ENCODE measurements around the gene FBLN1. TPM values are rescaled to one million over a fixed set of nuclear protein-coding genes. Genes with fewer than 3 reads are reported as not detected.

The FBLN1 gene
- total RNA-seq, 1 donor = 256 TPM

DNA sequence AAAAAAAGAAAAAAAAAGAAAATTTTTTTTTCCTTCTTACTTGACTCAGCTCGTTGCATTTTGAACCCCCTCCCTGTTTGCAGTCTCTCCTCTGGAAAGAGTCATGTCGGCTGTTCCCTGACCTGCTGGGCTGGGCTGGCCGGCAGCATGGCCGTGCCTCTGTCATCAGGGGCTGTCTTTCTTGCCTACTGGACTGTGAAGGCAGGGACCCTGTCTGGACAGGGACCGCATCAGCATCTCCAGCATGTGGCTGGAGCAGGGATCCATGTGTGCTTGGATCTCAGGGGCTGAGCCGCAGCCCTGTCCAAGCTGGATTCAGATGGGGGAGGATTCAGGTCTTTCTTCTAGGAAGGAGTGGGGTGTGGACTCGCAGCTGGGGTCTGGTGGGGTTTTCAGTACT lies 15.5 kb downstream of the FBLN1 start:
- DNase-seq (ENCODE audit: low read depth) = no peak
- TF ChIP-seq, protein P1, sequence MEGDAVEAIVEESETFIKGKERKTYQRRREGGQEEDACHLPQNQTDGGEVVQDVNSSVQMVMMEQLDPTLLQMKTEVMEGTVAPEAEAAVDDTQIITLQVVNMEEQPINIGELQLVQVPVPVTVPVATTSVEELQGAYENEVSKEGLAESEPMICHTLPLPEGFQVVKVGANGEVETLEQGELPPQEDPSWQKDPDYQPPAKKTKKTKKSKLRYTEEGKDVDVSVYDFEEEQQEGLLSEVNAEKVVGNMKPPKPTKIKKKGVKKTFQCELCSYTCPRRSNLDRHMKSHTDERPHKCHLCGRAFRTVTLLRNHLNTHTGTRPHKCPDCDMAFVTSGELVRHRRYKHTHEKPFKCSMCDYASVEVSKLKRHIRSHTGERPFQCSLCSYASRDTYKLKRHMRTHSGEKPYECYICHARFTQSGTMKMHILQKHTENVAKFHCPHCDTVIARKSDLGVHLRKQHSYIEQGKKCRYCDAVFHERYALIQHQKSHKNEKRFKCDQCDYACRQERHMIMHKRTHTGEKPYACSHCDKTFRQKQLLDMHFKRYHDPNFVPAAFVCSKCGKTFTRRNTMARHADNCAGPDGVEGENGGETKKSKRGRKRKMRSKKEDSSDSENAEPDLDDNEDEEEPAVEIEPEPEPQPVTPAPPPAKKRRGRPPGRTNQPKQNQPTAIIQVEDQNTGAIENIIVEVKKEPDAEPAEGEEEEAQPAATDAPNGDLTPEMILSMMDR (IDR thresholded peaks at IDR 0.05; ENCODE audit: insufficient read depth, low read depth, low read length) = no peak
- no peak overlapping the region for H3K4me3 ChIP-seq (ENCODE audit: low read depth, low read length)

GRCh38 chr22:45518580-45518991 lies 15.9 kb downstream of the FBLN1 start:
- no peak for DNase-seq (ENCODE audit: low read depth)
- no peak overlapping the region for H3K4me3 ChIP-seq (ENCODE audit: low read depth, low read length)
- TF ChIP-seq, protein P1 (IDR thresholded peaks at IDR 0.05; ENCODE audit: insufficient read depth, low read depth, low read length) = no peak

- DNase-seq (ENCODE audit: low read depth) = no peak
- no peak overlapping the region for H3K4me3 ChIP-seq (ENCODE audit: low read depth, low read length)
- TF ChIP-seq, protein P1 (IDR thresholded peaks at IDR 0.05; ENCODE audit: insufficient read depth, low read depth, low read length) = no peak
These were observed 18.5 kb downstream of the FBLN1 start for GRCh38 chr22:45521178-45521577.

DNA sequence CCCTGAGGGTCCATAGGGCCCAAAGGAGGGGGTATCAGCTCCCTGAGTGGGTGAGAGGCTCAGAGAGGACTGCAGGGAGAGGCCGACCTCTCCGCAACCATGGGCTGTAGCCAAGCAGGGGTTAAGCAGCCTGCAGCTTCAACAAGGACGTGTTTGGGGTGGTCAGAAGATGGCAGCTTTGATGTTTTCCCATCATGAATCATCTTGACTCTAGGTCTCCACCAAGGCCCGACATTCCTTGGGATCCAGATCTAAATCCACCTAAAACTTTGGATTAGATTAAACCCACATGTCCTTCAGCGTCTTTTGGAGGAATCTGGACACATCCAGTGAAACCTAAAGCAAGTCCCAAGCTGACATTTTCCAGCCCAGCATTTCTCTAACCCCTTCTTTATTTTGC lies 19.8 kb downstream of the FBLN1 start:
- H3K4me3 ChIP-seq (ENCODE audit: low read depth, low read length) = no peak overlapping the region
- DNase-seq (ENCODE audit: low read depth) = no peak
- TF ChIP-seq, protein P1 (IDR thresholded peaks at IDR 0.05; ENCODE audit: insufficient read depth, low read depth, low read length) = no peak

DNA sequence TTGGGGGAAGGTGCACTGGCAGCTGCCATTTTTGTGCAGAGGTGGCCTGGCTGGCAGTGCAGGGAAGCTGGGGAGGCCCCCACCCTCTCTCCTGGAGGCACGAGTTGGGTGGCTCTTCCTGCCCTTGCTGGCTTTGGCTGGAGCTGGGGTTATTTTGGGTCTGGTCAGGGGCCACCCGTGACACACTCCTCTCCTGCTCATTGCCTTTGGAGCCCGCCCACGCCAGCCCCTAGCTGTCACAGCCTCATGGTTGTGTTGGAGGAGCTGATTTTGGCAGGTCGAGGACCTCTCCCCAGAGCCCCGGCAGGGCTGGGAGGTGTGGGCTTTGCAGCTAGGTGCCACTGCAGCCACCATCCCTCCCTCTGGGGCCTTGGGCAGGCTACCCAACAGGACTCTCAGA lies 21.5 kb downstream of the FBLN1 start:
- DNase-seq (ENCODE audit: low read depth) = no peak
- TF ChIP-seq, protein P1 (IDR thresholded peaks at IDR 0.05; ENCODE audit: insufficient read depth, low read depth, low read length) = no peak
- no peak overlapping the region for H3K4me3 ChIP-seq (ENCODE audit: low read depth, low read length)

- TF ChIP-seq, protein P1 (IDR thresholded peaks at IDR 0.05; ENCODE audit: insufficient read depth, low read depth, low read length) = no peak
These were observed 22.3 kb downstream of the FBLN1 start for GRCh38 chr22:45524966-45525365.

DNA sequence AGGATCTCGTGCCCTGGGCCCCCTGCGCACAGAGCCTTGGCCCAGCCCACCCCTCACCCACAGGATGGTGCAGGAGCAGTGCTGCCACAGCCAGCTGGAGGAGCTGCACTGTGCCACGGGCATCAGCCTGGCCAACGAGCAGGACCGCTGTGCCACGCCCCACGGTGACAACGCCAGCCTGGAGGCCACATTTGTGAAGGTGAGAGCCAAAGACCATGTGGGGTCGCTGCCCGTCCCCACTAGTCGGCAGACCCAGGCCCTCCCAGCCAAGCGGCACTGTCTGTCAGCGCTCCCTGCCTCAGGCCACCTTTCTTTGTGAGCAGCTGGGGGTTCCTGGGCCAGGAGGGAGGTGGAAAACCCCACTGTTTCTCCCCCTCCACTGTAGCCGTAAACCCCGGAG lies 22.8 kb downstream of the FBLN1 start:
- DNase-seq (ENCODE audit: low read depth) = no peak
- no peak overlapping the region for H3K4me3 ChIP-seq (ENCODE audit: low read depth, low read length)
- TF ChIP-seq, protein P1 (IDR thresholded peaks at IDR 0.05; ENCODE audit: insufficient read depth, low read depth, low read length) = no peak

More at GRCh38 chr22:45524966-45525365, 22.3 kb downstream of the FBLN1 start:
- no peak for DNase-seq (ENCODE audit: low read depth)
- H3K4me3 ChIP-seq (ENCODE audit: low read depth, low read length) = no peak overlapping the region

All from fibroblast of villous mesenchyme (primary cell).